GM12875 (cell line): ENCODE data around the gene PKLR.

Source experiments
- H3K4me3 ChIP-seq: one replicate; pipeline ENCODE4 v1.5.1; 2011; ENCODE audit warnings: low read depth, low read length, control low read depth
- TF ChIP-seq, protein P1 (sequence below): IDR thresholded peaks from 2 replicates; pipeline ENCODE4 v1.5.1; 2011; ENCODE audit warnings: low read depth, mild to moderate bottlenecking, control low read depth, inconsistent platforms, low read length, moderate library complexity, borderline replicate concordance; ENCODE audit not compliant: insufficient read depth

PKLR gene

DNA sequence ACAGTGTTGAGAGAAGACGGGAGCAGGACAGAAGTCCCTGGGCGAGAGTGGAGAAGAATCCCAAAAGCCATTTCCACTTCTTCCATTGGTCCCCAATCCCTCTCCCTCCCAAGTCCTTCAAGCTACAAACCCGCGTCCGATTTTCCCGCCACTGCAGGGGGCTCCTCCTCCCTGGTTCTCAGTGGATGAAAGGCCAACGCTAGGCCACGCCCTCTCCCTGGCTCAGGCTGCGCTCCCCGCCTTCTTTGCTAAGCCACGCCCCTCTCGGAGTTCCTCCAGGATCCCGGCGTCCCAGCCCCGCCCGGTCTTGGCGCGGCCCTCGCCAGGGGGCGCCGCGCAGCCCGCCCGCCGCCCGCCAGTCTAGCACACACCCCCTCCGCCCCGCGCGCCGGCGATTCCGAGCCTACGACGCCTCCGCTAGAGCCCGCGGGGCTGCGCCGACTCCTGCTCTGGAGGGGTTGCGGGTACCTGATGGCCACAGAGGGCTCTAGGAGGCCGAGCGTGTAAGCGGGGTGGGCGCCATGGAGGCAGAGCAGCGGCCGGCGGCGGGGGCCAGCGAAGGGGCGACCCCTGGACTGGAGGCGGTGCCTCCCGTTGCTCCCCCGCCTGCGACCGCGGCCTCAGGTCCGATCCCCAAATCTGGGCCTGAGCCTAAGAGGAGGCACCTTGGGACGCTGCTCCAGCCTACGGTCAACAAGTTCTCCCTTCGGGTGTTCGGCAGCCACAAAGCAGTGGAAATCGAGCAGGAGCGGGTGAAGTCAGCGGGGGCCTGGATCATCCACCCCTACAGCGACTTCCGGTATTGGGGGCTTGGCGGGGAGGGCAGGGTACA, 24.0 kb downstream of the PKLR start, which contains the start of gene HCN3:
Gene HCN3 (plus strand): TSS at position 394 of the 832 bp plus-strand sequence. CDS start 128 bp downstream, at position 522.
- peak within 1 kb of the TSS; percentile 64 for H3K4me3 ChIP-seq
- TF ChIP-seq, protein P1, sequence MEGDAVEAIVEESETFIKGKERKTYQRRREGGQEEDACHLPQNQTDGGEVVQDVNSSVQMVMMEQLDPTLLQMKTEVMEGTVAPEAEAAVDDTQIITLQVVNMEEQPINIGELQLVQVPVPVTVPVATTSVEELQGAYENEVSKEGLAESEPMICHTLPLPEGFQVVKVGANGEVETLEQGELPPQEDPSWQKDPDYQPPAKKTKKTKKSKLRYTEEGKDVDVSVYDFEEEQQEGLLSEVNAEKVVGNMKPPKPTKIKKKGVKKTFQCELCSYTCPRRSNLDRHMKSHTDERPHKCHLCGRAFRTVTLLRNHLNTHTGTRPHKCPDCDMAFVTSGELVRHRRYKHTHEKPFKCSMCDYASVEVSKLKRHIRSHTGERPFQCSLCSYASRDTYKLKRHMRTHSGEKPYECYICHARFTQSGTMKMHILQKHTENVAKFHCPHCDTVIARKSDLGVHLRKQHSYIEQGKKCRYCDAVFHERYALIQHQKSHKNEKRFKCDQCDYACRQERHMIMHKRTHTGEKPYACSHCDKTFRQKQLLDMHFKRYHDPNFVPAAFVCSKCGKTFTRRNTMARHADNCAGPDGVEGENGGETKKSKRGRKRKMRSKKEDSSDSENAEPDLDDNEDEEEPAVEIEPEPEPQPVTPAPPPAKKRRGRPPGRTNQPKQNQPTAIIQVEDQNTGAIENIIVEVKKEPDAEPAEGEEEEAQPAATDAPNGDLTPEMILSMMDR = peak; percentile 70

DNA sequence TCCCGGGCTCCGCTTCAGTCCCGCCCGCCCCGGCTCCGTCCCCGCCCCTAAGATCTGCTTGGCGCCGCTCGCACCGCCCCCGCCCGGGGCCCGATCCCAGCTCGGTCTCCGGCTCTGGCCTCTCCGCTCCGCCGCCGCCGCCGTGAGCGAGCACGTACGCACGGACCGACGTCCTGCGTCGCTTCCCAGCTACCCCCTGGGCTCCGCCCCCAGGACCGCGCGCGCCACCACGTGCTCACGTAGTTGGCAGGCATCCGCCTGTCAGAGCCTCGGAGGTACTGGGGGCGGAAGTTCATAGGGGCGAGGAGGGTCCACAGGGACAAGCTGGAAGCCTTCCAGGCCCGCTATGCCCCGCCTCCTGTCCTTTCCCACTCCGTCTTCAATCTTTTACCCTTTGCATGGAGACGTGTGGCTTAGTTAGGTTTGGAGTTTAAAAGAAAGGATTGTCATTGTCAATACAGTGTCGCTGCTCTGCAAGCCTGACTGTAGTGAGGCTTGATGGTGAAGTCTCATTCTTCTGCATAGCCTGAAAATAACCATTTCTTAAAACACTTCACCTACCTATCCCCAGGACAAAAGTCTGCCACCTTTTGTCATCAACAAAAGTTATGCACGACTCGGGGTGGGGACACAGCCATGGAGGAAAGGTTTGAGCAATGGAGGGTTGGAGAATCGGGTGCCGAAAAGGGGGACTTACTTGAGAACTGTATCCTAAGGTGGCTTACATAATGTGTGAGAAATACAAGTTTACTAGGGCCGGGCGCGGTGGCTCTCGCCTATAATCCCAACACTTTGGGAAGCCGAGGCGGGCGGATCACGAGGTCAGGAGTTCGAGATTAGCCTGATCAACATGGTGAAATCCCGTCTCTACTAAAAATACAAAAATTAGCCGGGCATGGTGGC, 27.6 kb downstream of the PKLR start, which contains the start of gene CLK2:
Gene CLK2 (minus strand): TSS at position 162 of the 903 bp plus-strand sequence. CDS start 2,527 bp downstream, outside the sequence.
- TF ChIP-seq, protein P1 = no peak

GRCh38 chr1:155272466-155273342, 28.5 kb downstream of the PKLR start:
- H3K4me3 ChIP-seq = peak overlapping the region; percentile 87
- TF ChIP-seq, protein P1 = no peak

More for the DNA sequence above, 27.6 kb downstream of the PKLR start, which contains the start of gene CLK2:
- peak within 1 kb of the TSS; percentile 87 for H3K4me3 ChIP-seq

DNA sequence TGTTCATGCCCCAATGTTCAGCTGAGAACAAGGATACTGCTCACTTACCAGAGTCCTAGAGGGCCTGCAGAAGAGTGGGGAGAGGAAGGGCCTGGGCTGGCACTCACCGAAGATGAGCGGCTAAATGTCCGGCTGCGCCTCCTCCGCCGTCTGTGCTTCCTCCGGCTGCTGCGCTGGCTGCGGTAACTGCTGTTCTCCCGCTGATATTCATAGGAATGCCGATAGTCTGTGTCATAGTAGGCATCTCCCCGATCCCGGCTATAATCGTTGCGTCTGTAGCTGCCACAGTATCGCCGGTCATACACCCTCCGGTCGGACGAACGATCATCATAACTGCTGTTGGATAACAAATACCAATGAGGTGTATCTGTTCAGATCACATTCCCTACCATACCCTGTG, 31.9 kb downstream of the PKLR start:
- H3K4me3 ChIP-seq = no peak overlapping the region
- TF ChIP-seq, protein P1 = no peak

- TF ChIP-seq, protein P1 = no peak
- no peak overlapping the region for H3K4me3 ChIP-seq
These were observed 32.6 kb downstream of the PKLR start for GRCh38 chr1:155268630-155269029.

DNA sequence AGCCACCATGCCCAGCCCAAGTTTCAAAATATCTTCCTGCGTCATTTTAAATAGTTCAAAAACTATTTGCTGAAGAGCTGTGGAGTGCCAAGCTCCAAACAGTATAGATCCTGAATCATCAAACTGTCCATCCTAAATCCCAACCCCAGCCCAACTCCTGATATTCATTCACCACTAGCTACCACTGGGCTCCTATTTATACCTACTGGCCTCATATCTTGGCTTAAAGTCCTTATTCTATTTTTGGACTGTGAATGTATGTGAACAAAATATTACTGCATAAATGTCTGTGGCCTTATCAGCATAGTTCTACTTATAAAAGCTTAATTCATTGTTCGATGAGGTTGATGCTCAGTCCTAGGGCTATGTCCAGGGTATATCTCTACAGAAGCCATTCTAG, 33.9 kb downstream of the PKLR start:
- TF ChIP-seq, protein P1 = no peak
- H3K4me3 ChIP-seq = no peak overlapping the region
